BLaER1 (cell line): ENCODE data around the gene TATDN2.

Experiments
- H3K27ac ChIP-seq: shearing (Covaris generic); formaldehyde crosslinking; 2 replicates; pipeline ENCODE4 v1.8.1; 2022
- H3K27me3 ChIP-seq: shearing (Covaris generic); formaldehyde crosslinking; 2 replicates; pipeline ENCODE4 v1.8.1; 2022
- H3K36me3 ChIP-seq: shearing (Covaris generic); formaldehyde crosslinking; 2 replicates; pipeline ENCODE4 v1.8.1; 2022
- H3K4me1 ChIP-seq: shearing (Covaris generic); formaldehyde crosslinking; 2 replicates; pipeline ENCODE4 v1.8.1; 2022
- H3K4me2 ChIP-seq: shearing (Covaris generic); formaldehyde crosslinking; 2 replicates; pipeline ENCODE4 v1.8.1; 2022
- H3K4me3 ChIP-seq: shearing (Covaris generic); formaldehyde crosslinking; 2 replicates; pipeline ENCODE4 v1.8.1; 2022
- H3K9ac ChIP-seq: shearing (Covaris generic); formaldehyde crosslinking; 2 replicates; pipeline ENCODE4 v1.8.1; 2022
- H3K9me3 ChIP-seq: shearing (Covaris generic); formaldehyde crosslinking; 2 replicates; pipeline ENCODE4 v1.8.1; 2022
- H4K20me1 ChIP-seq: shearing (Covaris generic); formaldehyde crosslinking; 2 replicates; pipeline ENCODE4 v1.8.1; 2022
- Cebpa-rat ChIP-seq: shearing (Covaris generic); IDR thresholded peaks from 2 replicates; pipeline ENCODE4 v1.8.1; 2022

The TATDN2 gene

DNA sequence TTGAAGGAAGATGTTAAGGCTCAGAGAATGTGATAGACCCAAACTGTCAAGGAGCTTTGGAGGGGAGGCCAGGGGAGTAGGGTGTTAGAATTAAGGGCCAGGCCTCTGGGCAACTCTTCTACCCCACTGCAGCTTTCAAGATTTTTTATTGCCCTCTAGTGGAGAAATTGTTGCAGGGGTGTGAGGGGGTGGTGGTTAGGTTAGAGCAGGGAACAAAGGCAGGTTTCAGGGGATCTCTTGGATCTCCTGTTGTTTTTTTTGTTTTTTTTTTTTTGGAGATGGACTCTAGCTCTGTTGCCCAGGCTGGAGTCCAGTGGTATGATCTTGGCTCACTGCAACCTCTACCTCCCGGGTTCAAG is 74.1 kb downstream of the TATDN2 start:
- Histone ChIP-seq H3K9ac (no peak overlapping the region), H3K4me1 (peaks cover 37% of the 10 kb centered on the region), H3K4me3 (no peak overlapping the region), H4K20me1 (peaks cover 30% of the 10 kb centered on the region), H3K27me3 (no peaks in the 10 kb centered on the region), H3K36me3 (peaks cover 36% of the 10 kb centered on the region), H3K9me3 (no peaks in the 10 kb centered on the region), H3K27ac (peak overlapping the region; percentile 31; the same call in 1 of the 2 replicates), H3K4me2 (no peak overlapping the region)
- no peak for TF ChIP-seq Cebpa-rat

DNA sequence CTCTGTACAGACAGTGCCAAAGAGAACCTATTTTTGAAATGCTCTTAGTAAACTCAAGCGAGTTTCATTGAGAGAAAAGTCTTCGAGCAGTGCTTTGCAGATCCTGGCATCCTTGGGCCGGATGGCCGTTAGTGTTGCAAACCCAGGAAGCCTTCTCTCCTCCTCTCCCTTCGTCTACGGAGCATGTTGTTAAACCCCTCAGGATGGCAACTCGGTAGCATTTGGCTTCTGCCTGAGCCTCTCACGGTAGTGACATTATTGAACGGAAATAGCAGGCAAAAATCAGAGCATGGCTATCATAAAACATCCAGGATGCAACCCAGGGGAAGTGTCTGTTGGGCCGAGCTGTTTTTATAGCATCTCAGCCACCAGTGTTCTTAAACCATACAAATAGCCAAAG is 79.3 kb downstream of the TATDN2 start:
- no peaks in the 10 kb centered on the region for H4K20me1 ChIP-seq
- no peaks in the 10 kb centered on the region for H3K9me3 ChIP-seq
- H3K4me2 ChIP-seq: no peak overlapping the region
- no peak overlapping the region for H3K9ac ChIP-seq
- TF ChIP-seq Cebpa-rat: no peak
- peaks cover 25% of the 10 kb centered on the region for H3K4me1 ChIP-seq
- H3K27ac ChIP-seq: no peak overlapping the region
- H3K27me3 ChIP-seq: no peaks in the 10 kb centered on the region
- peaks cover 55% of the 10 kb centered on the region for H3K36me3 ChIP-seq
- no peak overlapping the region for H3K4me3 ChIP-seq

DNA sequence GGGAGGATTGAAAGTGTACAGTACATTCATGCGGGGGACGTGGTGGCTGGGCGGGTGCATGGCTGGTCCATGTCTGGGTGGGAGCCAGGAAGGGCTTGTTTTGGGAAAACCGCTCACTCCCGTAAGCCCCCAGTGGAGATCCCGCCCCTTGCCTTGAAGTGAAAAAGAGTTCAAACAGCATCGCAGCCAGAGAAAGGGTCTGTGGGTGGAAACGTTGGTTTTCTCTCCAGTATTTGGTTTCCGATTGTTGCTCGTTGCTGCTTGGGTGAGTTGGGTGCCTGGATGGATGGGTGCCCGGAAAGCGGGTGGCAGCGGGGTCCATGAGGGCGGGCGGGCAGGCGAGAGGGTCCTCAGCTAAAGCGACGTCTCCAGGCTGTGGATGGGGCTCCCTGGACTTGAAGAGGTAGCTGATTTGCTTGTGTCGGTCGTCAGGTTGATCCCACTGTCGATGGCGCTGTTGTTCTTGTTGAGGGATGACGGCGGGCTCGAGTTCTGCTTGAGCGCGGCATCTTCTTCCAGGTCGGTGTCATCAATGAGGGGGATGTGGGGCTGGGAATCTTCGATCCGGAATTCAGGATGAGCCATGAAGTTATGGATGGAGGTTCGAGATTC is 80.3 kb downstream of the TATDN2 start:
- Histone ChIP-seq H3K4me2 (no peak overlapping the region; the same call in 1 of the 2 replicates), H3K27ac (no peak overlapping the region), H3K9me3 (no peaks in the 10 kb centered on the region), H3K27me3 (no peaks in the 10 kb centered on the region), H3K4me1 (peaks cover 34% of the 10 kb centered on the region), H4K20me1 (no peaks in the 10 kb centered on the region), H3K4me3 (no peak overlapping the region), H3K9ac (no peak overlapping the region), H3K36me3 (peaks cover 56% of the 10 kb centered on the region)
- no peak for TF ChIP-seq Cebpa-rat

DNA sequence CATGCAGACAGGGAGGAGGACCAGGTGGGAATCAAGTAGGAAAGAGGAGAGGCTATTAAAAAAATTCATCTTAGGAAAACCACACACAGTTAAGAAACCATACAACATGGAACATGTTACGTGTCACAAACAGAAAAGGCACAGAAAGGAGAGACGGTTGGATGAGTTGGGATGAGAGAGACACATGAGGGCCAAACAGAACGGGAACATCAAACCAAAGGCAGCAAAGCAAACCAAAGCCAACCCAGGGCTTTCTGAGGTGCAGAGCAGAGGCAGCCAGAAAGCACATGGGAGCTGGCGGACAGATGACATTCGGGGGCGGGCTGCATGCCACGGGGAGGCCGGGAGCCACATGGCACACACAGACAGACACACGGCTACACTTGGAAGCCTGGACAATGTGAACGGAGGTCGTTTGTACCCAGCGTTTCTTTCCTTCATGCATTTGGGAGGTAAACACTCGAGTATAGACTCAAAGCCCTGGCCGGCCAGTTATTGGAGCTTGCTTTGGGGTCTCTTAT is 81.3 kb downstream of the TATDN2 start:
- H3K36me3 ChIP-seq: peaks cover 62% of the 10 kb centered on the region
- H4K20me1 ChIP-seq: no peaks in the 10 kb centered on the region
- H3K4me3 ChIP-seq: no peak overlapping the region
- no peaks in the 10 kb centered on the region for H3K9me3 ChIP-seq
- peaks cover 44% of the 10 kb centered on the region for H3K4me1 ChIP-seq
- TF ChIP-seq Cebpa-rat: no peak
- H3K9ac ChIP-seq: no peak overlapping the region
- no peaks in the 10 kb centered on the region for H3K27me3 ChIP-seq
- no peak overlapping the region for H3K27ac ChIP-seq
- H3K4me2 ChIP-seq: no peak overlapping the region

DNA sequence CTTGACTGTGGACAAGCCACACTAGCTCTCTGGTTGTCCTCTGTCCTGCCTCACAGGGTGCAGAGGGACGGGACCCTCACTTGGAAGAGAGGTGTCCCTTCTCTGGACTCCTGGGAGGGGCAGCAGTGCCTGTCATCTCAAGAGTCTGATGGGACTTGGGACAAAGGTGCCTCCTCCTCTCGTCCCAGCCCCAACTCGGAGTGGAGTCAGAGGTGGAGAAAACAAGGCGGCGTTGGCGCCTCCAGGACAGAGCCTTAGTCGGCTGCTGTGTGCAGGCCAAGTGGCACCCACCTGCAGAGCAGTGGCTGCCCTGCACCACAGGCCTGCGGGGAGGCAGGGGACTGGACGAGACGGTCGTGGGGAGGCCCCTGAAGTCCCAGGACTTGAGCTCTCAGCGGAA is 82.1 kb downstream of the TATDN2 start:
- H4K20me1 ChIP-seq: no peaks in the 10 kb centered on the region
- no peak overlapping the region for H3K4me3 ChIP-seq
- no peak overlapping the region for H3K4me2 ChIP-seq
- no peak overlapping the region for H3K9ac ChIP-seq
- no peaks in the 10 kb centered on the region for H3K9me3 ChIP-seq
- H3K27me3 ChIP-seq: no peaks in the 10 kb centered on the region
- no peak overlapping the region for H3K27ac ChIP-seq
- peaks cover 66% of the 10 kb centered on the region for H3K36me3 ChIP-seq
- H3K4me1 ChIP-seq: peaks cover 52% of the 10 kb centered on the region
- TF ChIP-seq Cebpa-rat: no peak
